ENCODE data around the gene RPUSD3.

GRCh38 chr3:9875448-9875847 lies 31.6 kb upstream of the RPUSD3 start:
- TF ChIP-seq CTCF (IDR thresholded peaks at IDR 0.05) (no peak), POLR2A (IDR thresholded peaks at IDR 0.05) (no peak)
